ENCODE results near the gene ACTG1.

Gene ACTG1

GRCh38 chr17:81470270-81470943, 42.2 kb downstream of the ACTG1 start:
- Histone ChIP-seq H2BK15ac (ENCODE audit: low read length) (no peak overlapping the region), H3K23ac (ENCODE audit: low read depth, low read length, poor library complexity) (no peak overlapping the region), H3K18ac (ENCODE audit: low read length) (peak overlapping the region; percentile 16), H3K4me2 (ENCODE audit: insufficient read depth, low read length, poor library complexity, severe bottlenecking) (no peak overlapping the region), H3K79me1 (ENCODE audit: low read depth, low read length) (peaks cover 3% of the 10 kb centered on the region), H3K9me3 (replicated peaks in 1 of 2; ENCODE audit: control insufficient read depth in 2 of 2, insufficient read depth in 1 of 2, low read depth in 1 of 2, low read length in 2 of 2) (no peaks in the 10 kb centered on the region), H3K27ac (replicated peaks; ENCODE audit: low read length) (peak overlapping the region; percentile 20), H3K36me3 (replicated peaks in 1 of 2; ENCODE audit: control insufficient read depth in 2 of 2, insufficient read depth in 2 of 2, low read length in 2 of 2) (peaks cover 0 to 8% of the 10 kb centered on the region in 2 donors), H4K8ac (ENCODE audit: low read depth, low read length) (no peak overlapping the region), H3K9ac (ENCODE audit: low read depth, low read length, poor library complexity) (no peak overlapping the region), H2AK5ac (ENCODE audit: low read depth, low read length) (no peak overlapping the region), H4K91ac (ENCODE audit: low read depth, low read length, poor library complexity) (no peak overlapping the region), H2BK120ac (ENCODE audit: low read depth, low read length) (no peak overlapping the region), H3K4ac (ENCODE audit: low read length) (no peak overlapping the region), H3K4me1 (ENCODE audit: control insufficient read depth in 2 of 2, insufficient read depth in 1 of 2, low read depth in 1 of 2, low read length in 2 of 2) (peaks cover 10 to 13% of the 10 kb centered on the region in 2 donors), H2BK5ac (ENCODE audit: low read length) (no peak overlapping the region), H2BK12ac (ENCODE audit: low read length) (no peak overlapping the region), H3K14ac (ENCODE audit: low read length) (no peak overlapping the region), H2AFZ (ENCODE audit: low read length) (no peak overlapping the region), H3K27me3 (ENCODE audit: control insufficient read depth in 3 of 3, insufficient read depth in 3 of 3, low read depth in 1 of 3, low read length in 3 of 3) (no peaks in the 10 kb centered on the region), H3K4me3 (ENCODE audit: low read length in 2 of 2) (no peak overlapping the region)
- no peak for DNase-seq (ENCODE audit: low spot score)
- no CpG with 5 or more reads among the region's 9 CpGs for WGBS, 2 donors (ENCODE audit: extremely low coverage in 2 of 2, insufficient read length in 2 of 2, insufficient replicate concordance in 1 of 2)

- H3K4me1 ChIP-seq (ENCODE audit: control insufficient read depth in 2 of 2, insufficient read depth in 1 of 2, low read depth in 1 of 2, low read length in 2 of 2): peaks cover 3 to 13% of the 10 kb centered on the region in 2 donors
- H3K14ac ChIP-seq (ENCODE audit: low read length): peak overlapping the region; percentile 38
- no peaks in the 10 kb centered on the region for H3K27me3 ChIP-seq (ENCODE audit: control insufficient read depth in 3 of 3, insufficient read depth in 3 of 3, low read depth in 1 of 3, low read length in 3 of 3)
- H3K4me3 ChIP-seq (ENCODE audit: low read length in 2 of 2): no peak overlapping the region
- H3K36me3 ChIP-seq (replicated peaks in 1 of 2; ENCODE audit: control insufficient read depth in 2 of 2, insufficient read depth in 2 of 2, low read length in 2 of 2): peaks cover 0 to 15% of the 10 kb centered on the region in 2 donors
- no peaks in the 10 kb centered on the region for H3K9me3 ChIP-seq (replicated peaks in 1 of 2; ENCODE audit: control insufficient read depth in 2 of 2, insufficient read depth in 1 of 2, low read depth in 1 of 2, low read length in 2 of 2)
- H4K8ac ChIP-seq (ENCODE audit: low read depth, low read length): no peak overlapping the region
- no peak overlapping the region for H3K4ac ChIP-seq (ENCODE audit: low read length)
- no peak overlapping the region for H2BK120ac ChIP-seq (ENCODE audit: low read depth, low read length)
- H3K4me2 ChIP-seq (ENCODE audit: insufficient read depth, low read length, poor library complexity, severe bottlenecking): no peak overlapping the region
- H3K27ac ChIP-seq (replicated peaks; ENCODE audit: low read length): no peak overlapping the region
- no peak overlapping the region for H3K9ac ChIP-seq (ENCODE audit: low read depth, low read length, poor library complexity)
- no peak overlapping the region for H2BK15ac ChIP-seq (ENCODE audit: low read length)
- no CpG with 5 or more reads among the region's 13 CpGs for WGBS, 2 donors (ENCODE audit: extremely low coverage in 2 of 2, insufficient read length in 2 of 2, insufficient replicate concordance in 1 of 2)
- no peak overlapping the region for H4K91ac ChIP-seq (ENCODE audit: low read depth, low read length, poor library complexity)
- no peak overlapping the region for H2AFZ ChIP-seq (ENCODE audit: low read length)
- H2BK5ac ChIP-seq (ENCODE audit: low read length): no peak overlapping the region
- peak overlapping the region; percentile 34 for H2BK12ac ChIP-seq (ENCODE audit: low read length)
- peak overlapping the region; percentile 90 for H3K23ac ChIP-seq (ENCODE audit: low read depth, low read length, poor library complexity)
- peaks cover 3% of the 10 kb centered on the region for H3K79me1 ChIP-seq (ENCODE audit: low read depth, low read length)
- peak overlapping the region; percentile 56 for H2AK5ac ChIP-seq (ENCODE audit: low read depth, low read length)
- H3K18ac ChIP-seq (ENCODE audit: low read length): peak overlapping the region; percentile 73
- no peak for DNase-seq (ENCODE audit: low spot score)
These were observed 43.3 kb downstream of the ACTG1 start for GRCh38 chr17:81469266-81469665.

- no peak overlapping the region for H3K23ac ChIP-seq (ENCODE audit: low read depth, low read length, poor library complexity)
- H2AK5ac ChIP-seq (ENCODE audit: low read depth, low read length): no peak overlapping the region
- no peak overlapping the region for H2BK15ac ChIP-seq (ENCODE audit: low read length)
- H2BK5ac ChIP-seq (ENCODE audit: low read length): no peak overlapping the region
- H3K9ac ChIP-seq (ENCODE audit: low read depth, low read length, poor library complexity): no peak overlapping the region
- H2BK120ac ChIP-seq (ENCODE audit: low read depth, low read length): no peak overlapping the region
- H3K27me3 ChIP-seq (ENCODE audit: control insufficient read depth in 3 of 3, insufficient read depth in 3 of 3, low read depth in 1 of 3, low read length in 3 of 3): no peaks in the 10 kb centered on the region
- no peak for DNase-seq (ENCODE audit: low spot score)
- peak overlapping the region; percentile 51 for H3K18ac ChIP-seq (ENCODE audit: low read length)
- H3K4ac ChIP-seq (ENCODE audit: low read length): no peak overlapping the region
- no CpG with 5 or more reads among the region's 18 CpGs for WGBS, 2 donors (ENCODE audit: extremely low coverage in 2 of 2, insufficient read length in 2 of 2, insufficient replicate concordance in 1 of 2)
- no peak overlapping the region for H3K27ac ChIP-seq (replicated peaks; ENCODE audit: low read length)
- H3K14ac ChIP-seq (ENCODE audit: low read length): no peak overlapping the region
- peaks cover 3 to 11% of the 10 kb centered on the region in 2 donors for H3K4me1 ChIP-seq (ENCODE audit: control insufficient read depth in 2 of 2, insufficient read depth in 1 of 2, low read depth in 1 of 2, low read length in 2 of 2)
- H3K4me2 ChIP-seq (ENCODE audit: insufficient read depth, low read length, poor library complexity, severe bottlenecking): no peak overlapping the region
- H2AFZ ChIP-seq (ENCODE audit: low read length): no peak overlapping the region
- H3K4me3 ChIP-seq (ENCODE audit: low read length in 2 of 2): no peak overlapping the region
- H4K8ac ChIP-seq (ENCODE audit: low read depth, low read length): no peak overlapping the region
- no peak overlapping the region for H4K91ac ChIP-seq (ENCODE audit: low read depth, low read length, poor library complexity)
- peaks cover 3% of the 10 kb centered on the region for H3K79me1 ChIP-seq (ENCODE audit: low read depth, low read length)
- H3K36me3 ChIP-seq (replicated peaks in 1 of 2; ENCODE audit: control insufficient read depth in 2 of 2, insufficient read depth in 2 of 2, low read length in 2 of 2): peaks cover 0 to 19% of the 10 kb centered on the region in 2 donors
- H3K9me3 ChIP-seq (replicated peaks in 1 of 2; ENCODE audit: control insufficient read depth in 2 of 2, insufficient read depth in 1 of 2, low read depth in 1 of 2, low read length in 2 of 2): no peaks in the 10 kb centered on the region
- H2BK12ac ChIP-seq (ENCODE audit: low read length): no peak overlapping the region
These were observed 43.9 kb downstream of the ACTG1 start for GRCh38 chr17:81468770-81469121.

- Histone ChIP-seq H3K4me2 (ENCODE audit: insufficient read depth, low read length, poor library complexity, severe bottlenecking) (no peak overlapping the region), H2BK5ac (ENCODE audit: low read length) (no peak overlapping the region), H3K14ac (ENCODE audit: low read length) (peak overlapping the region; percentile 38), H3K27me3 (ENCODE audit: control insufficient read depth in 3 of 3, insufficient read depth in 3 of 3, low read depth in 1 of 3, low read length in 3 of 3) (no peaks in the 10 kb centered on the region), H3K36me3 (replicated peaks in 1 of 2; ENCODE audit: control insufficient read depth in 2 of 2, insufficient read depth in 2 of 2, low read length in 2 of 2) (peaks cover 0 to 24% of the 10 kb centered on the region in 2 donors), H3K4me3 (ENCODE audit: low read length in 2 of 2) (no peak overlapping the region), H2BK12ac (ENCODE audit: low read length) (peak overlapping the region; percentile 41), H4K8ac (ENCODE audit: low read depth, low read length) (peak overlapping the region; percentile 17), H3K9me3 (replicated peaks in 1 of 2; ENCODE audit: control insufficient read depth in 2 of 2, insufficient read depth in 1 of 2, low read depth in 1 of 2, low read length in 2 of 2) (no peaks in the 10 kb centered on the region), H3K4me1 (ENCODE audit: control insufficient read depth in 2 of 2, insufficient read depth in 1 of 2, low read depth in 1 of 2, low read length in 2 of 2) (peaks cover 3 to 11% of the 10 kb centered on the region in 2 donors), H3K4ac (ENCODE audit: low read length) (no peak overlapping the region), H3K18ac (ENCODE audit: low read length) (peak overlapping the region; percentile 64), H3K23ac (ENCODE audit: low read depth, low read length, poor library complexity) (peak overlapping the region; percentile 55), H2BK120ac (ENCODE audit: low read depth, low read length) (no peak overlapping the region), H2AK5ac (ENCODE audit: low read depth, low read length) (peak overlapping the region; percentile 70), H3K27ac (replicated peaks; ENCODE audit: low read length) (no peak overlapping the region), H3K9ac (ENCODE audit: low read depth, low read length, poor library complexity) (peak overlapping the region; percentile 60), H2BK15ac (ENCODE audit: low read length) (no peak overlapping the region), H3K79me1 (ENCODE audit: low read depth, low read length) (peaks cover 3% of the 10 kb centered on the region), H4K91ac (ENCODE audit: low read depth, low read length, poor library complexity) (no peak overlapping the region), H2AFZ (ENCODE audit: low read length) (no peak overlapping the region)
- WGBS, 2 donors (ENCODE audit: extremely low coverage in 2 of 2, insufficient read length in 2 of 2, insufficient replicate concordance in 1 of 2): no CpG with 5 or more reads among the region's 18 CpGs
- no peak for DNase-seq (ENCODE audit: low spot score)
These were observed 44.4 kb downstream of the ACTG1 start for GRCh38 chr17:81468111-81468769.

All from neuronal stem cell (in vitro differentiated cells).